CD4-positive, CD25-positive, alpha-beta regulatory T cell (primary cell): ENCODE measurements around the gene TMEM205. TPM values are rescaled to one million over a fixed set of nuclear protein-coding genes. Genes with fewer than 3 reads are reported as not detected.
"Not testable (repeated sequence)": the region's sequence is repeated elsewhere in the genome, so short reads cannot be mapped to it uniquely, and the experiment has no call there.

Experiments used
- ATAC-seq, 2 donors: fragments of 150-1000 bp; cut with Tn5 transposase; one replicate each; pipeline ENCODE4 v1.10.0; 2021; ENCODE audit warnings: low read depth in 2 of 2, moderate number of reproducible peaks in 2 of 2, moderate library complexity in 1 of 2
- DNase-seq, 3 donors: peaks; one replicate each; pipeline versions ENCODE4 v3.0.0 to v3.0.0-alpha.2; 2012 to 2022; ENCODE audit warnings: mixed read lengths in 1 of 3
- H3K27ac ChIP-seq: one replicate; pipeline ENCODE4 v1.7.0; 2013; ENCODE audit warnings: mild to moderate bottlenecking, low read length; ENCODE audit not compliant: insufficient read depth, poor library complexity, severe bottlenecking
- H3K27me3 ChIP-seq: one replicate; pipeline ENCODE4 v1.7.0; 2013; ENCODE audit warnings: low read length; ENCODE audit not compliant: control insufficient read depth, insufficient read depth
- H3K36me3 ChIP-seq: one replicate; pipeline ENCODE4 v1.7.0; 2013; ENCODE audit warnings: mild to moderate bottlenecking, low read length, moderate library complexity; ENCODE audit not compliant: control insufficient read depth, insufficient read depth
- H3K4me1 ChIP-seq: 2 replicates; pipeline ENCODE4 v1.7.0; 2013; ENCODE audit warnings: mild to moderate bottlenecking, low read length; ENCODE audit not compliant: insufficient read depth, control insufficient read depth, poor library complexity, severe bottlenecking
- H3K4me3 ChIP-seq: one replicate; pipeline ENCODE4 v1.7.0; 2013; ENCODE audit warnings: low read depth, mild to moderate bottlenecking, low read length, moderate library complexity
- H3K9me3 ChIP-seq, 2 experiments: 1 replicate in 1 of 2; 2 replicates in 1 of 2; pipeline ENCODE4 v1.7.0; 2013; ENCODE audit warnings: low read length in 2 of 2, mild to moderate bottlenecking in 1 of 2, moderate library complexity in 1 of 2; ENCODE audit not compliant: control insufficient read depth in 2 of 2
- H3K27ac Mint-ChIP-seq, 3 donors: one replicate each; pipeline ENCODE4 v1.8.0; 2020 to 2022; ENCODE audit warnings: mild to moderate bottlenecking in 3 of 3, mixed read lengths in 3 of 3, moderate library complexity in 2 of 3
- H3K27me3 Mint-ChIP-seq: one replicate; pipeline ENCODE4 v1.8.0; 2022; ENCODE audit warnings: mild to moderate bottlenecking, mixed read lengths
- H3K36me3 Mint-ChIP-seq: one replicate; pipeline ENCODE4 v1.8.0; 2020; ENCODE audit warnings: mixed read lengths
- H3K4me1 Mint-ChIP-seq, 4 donors: one replicate each; pipeline ENCODE4 v1.8.0; 2020 to 2022; ENCODE audit warnings: mixed read lengths in 4 of 4, mild to moderate bottlenecking in 1 of 4
- H3K4me3 Mint-ChIP-seq, 4 donors: one replicate each; pipeline ENCODE4 v1.8.0; 2020 to 2022; ENCODE audit warnings: mild to moderate bottlenecking in 4 of 4, mixed read lengths in 4 of 4, moderate library complexity in 3 of 4
- H3K9me3 Mint-ChIP-seq, 7 donors: one replicate each; pipeline ENCODE4 v1.8.0; 2020 to 2022; ENCODE audit warnings: mixed read lengths in 7 of 7, mild to moderate bottlenecking in 3 of 7, moderate library complexity in 2 of 7
- polyA plus RNA-seq, 4 donors: library from polyadenylated mRNA; unstranded; fragments of 300-500 nt; fragmentation: Illumina TruSeq; gene quantifications; one replicate each; pipeline ENCODE4 v1.2.3, GENCODE V29; 2021
- total RNA-seq: library from RNA; stranded (reverse); gene quantifications from one replicate; pipeline ENCODE4 v1.2.3, GENCODE V29; 2022

The TMEM205 gene
- total and polyA plus RNA-seq, 5 donors from 2014 or later = 24.0 to 88.3 (median 72.1) TPM

DNA sequence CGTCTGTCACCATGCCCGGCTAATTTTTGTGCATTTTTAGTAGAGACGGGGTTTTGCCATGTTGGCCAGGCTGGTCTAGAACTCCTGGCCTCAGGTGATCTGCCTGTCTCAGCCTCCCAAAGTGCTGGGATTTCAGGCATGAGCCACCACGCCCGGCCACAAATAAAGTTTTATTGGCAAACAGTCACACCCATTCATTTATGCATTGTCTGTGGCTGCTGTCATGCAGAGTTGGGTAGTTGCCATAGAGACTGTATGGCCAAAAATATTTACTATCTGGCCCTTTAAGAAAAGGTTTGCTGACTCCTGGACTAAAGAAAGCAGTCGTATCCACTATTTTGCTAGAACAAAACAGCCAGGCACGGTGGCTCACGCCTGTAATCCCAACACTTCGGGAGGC lies 12.2 kb downstream of the TMEM205 start:
- not testable (repeated sequence) for ATAC-seq, DNase-seq, H3K4me3 ChIP-seq, H3K27ac Mint-ChIP-seq, H3K27ac ChIP-seq, H3K27me3 ChIP-seq, H3K27me3 Mint-ChIP-seq, H3K9me3 ChIP-seq, H3K9me3 Mint-ChIP-seq
- Histone ChIP-seq H3K4me1 (peaks cover 19% of the 10 kb centered on the region), H3K36me3 (peaks cover 41% of the 10 kb centered on the region)
- peak overlapping the region in 2 of 4 donors; percentile 32 to 65 for H3K4me3 Mint-ChIP-seq
- peaks cover 0 to 24% (median 13%) of the 10 kb centered on the region in 4 donors for H3K4me1 Mint-ChIP-seq
- peaks cover 36% of the 10 kb centered on the region for H3K36me3 Mint-ChIP-seq

DNA sequence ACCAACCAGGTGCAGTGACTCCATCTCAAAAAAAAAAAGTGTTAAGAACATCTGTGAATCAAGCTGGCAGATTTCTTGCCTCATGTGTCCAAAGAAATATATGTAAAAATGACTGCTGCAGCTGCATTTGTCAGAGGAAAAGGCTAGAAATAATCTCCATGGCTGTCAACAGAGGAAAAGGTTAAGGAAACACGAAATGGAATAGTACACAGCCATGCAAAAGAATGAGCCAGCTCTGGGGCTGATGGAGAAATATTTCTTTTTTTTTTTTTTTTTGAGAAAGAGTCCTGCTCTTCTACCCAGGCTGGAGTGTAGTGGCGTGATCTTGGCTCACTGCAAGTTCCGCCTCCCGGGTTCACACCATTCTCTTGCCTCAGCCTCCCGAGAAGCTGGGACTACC lies 13.2 kb downstream of the TMEM205 start:
- H3K4me1 ChIP-seq = peaks cover 9% of the 10 kb centered on the region
- H3K36me3 ChIP-seq = peaks cover 42% of the 10 kb centered on the region
- no peak overlapping the region for H3K27ac ChIP-seq
- no peaks in the 10 kb centered on the region for H3K27me3 ChIP-seq
- Mint-ChIP-seq H3K9me3 (no peaks in the 10 kb centered on the region), H3K27ac (no peak overlapping the region), H3K36me3 (peaks cover 36% of the 10 kb centered on the region), H3K4me3 (no peak overlapping the region), H3K27me3 (no peaks in the 10 kb centered on the region), H3K4me1 (peaks cover 0 to 14% (median 7%) of the 10 kb centered on the region in 4 donors)
- DNase-seq (no peak), ATAC-seq (no peak)
- no peaks in the 10 kb centered on the region for H3K9me3 ChIP-seq
- no peak overlapping the region for H3K4me3 ChIP-seq

DNA sequence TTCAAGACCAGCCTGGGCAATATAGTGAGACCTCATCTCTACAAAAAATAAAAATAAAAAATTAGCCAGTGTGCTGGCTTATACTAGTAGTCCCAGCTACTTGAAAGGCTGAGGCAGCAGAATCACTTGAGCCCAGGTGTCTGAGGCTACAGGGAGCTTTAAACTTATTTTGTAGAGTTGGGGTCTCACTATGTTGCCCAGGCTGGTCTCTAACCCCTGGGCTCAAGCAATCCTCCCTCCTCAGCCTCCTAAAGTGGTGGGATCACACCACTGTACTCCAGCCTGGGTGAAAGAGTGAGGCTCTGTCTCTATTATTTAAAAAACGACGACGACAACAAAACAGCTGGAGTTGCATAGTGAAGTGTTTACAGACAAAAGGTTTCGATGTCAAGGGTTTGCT lies 14.6 kb downstream of the TMEM205 start:
- H3K9me3 Mint-ChIP-seq = no peaks in the 10 kb centered on the region
- no peak for ATAC-seq
- peaks cover 0 to 2% (median 0%) of the 10 kb centered on the region in 4 donors for H3K4me1 Mint-ChIP-seq
- H3K36me3 Mint-ChIP-seq = peaks cover 36% of the 10 kb centered on the region
- Histone ChIP-seq H3K27me3 (no peaks in the 10 kb centered on the region), H3K4me1 (no peaks in the 10 kb centered on the region), H3K27ac (no peak overlapping the region), H3K4me3 (no peak overlapping the region), H3K9me3 (no peaks in the 10 kb centered on the region), H3K36me3 (peaks cover 46% of the 10 kb centered on the region)
- no peaks in the 10 kb centered on the region for H3K27me3 Mint-ChIP-seq
- no peak for DNase-seq
- H3K4me3 Mint-ChIP-seq = no peak overlapping the region
- H3K27ac Mint-ChIP-seq = no peak overlapping the region

DNA sequence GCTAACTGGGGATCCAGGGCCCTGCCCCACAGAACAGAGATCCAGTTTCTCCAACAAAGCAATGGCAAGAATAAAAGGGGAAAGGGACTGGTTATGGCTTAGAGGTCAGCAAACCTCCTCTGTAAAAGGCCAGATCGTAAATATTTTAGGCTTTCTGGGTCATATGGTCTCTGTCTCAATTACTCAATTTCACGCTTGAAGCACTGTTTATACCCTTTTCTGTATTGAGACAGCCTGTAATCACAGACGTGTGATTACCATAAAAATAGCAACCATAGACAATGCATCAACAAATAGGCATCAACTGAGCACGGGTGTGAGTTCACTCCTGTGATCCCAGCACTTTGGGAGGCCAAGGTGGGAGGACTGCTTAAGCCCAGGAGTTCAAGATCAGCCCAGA lies 15.9 kb downstream of the TMEM205 start:
- Histone ChIP-seq H3K9me3 (no peaks in the 10 kb centered on the region), H3K4me3 (no peak overlapping the region), H3K27me3 (no peaks in the 10 kb centered on the region), H3K36me3 (peaks cover 33% of the 10 kb centered on the region), H3K4me1 (no peaks in the 10 kb centered on the region), H3K27ac (no peak overlapping the region)
- DNase-seq (no peak), ATAC-seq (no peak)
- H3K36me3 Mint-ChIP-seq = peaks cover 24% of the 10 kb centered on the region
- H3K27ac Mint-ChIP-seq = no peak overlapping the region
- no peaks in the 10 kb centered on the region for H3K4me1 Mint-ChIP-seq
- H3K9me3 Mint-ChIP-seq = no peaks in the 10 kb centered on the region
- H3K4me3 Mint-ChIP-seq = no peak overlapping the region
- H3K27me3 Mint-ChIP-seq = no peaks in the 10 kb centered on the region

DNA sequence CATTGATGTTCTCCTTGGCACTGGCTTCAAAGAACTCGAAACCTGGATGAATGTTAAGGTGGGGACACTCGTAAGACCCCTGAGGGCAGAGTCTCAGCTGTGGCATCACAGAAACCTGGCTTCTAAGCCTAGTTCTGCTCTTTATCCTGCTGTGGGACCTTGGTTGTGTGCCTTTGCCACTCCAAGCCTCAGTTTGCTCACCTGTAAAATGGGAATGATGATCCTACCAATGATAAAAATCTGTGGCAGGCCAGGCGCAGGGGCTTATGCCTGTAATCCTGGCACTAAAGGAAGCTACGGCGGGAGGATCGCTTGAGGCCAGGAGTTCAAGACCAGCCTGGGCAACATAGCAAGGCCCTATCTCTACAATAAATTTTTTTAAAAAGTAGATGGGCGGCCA lies 20.5 kb downstream of the TMEM205 start:
- H3K9me3 Mint-ChIP-seq = no peaks in the 10 kb centered on the region
- no peak overlapping the region for H3K27ac Mint-ChIP-seq
- H3K4me1 Mint-ChIP-seq = peaks cover 0 to 25% (median 15%) of the 10 kb centered on the region in 4 donors
- H3K36me3 Mint-ChIP-seq = peaks cover 16% of the 10 kb centered on the region
- H3K9me3 ChIP-seq = no peaks in the 10 kb centered on the region
- H3K27me3 Mint-ChIP-seq = no peaks in the 10 kb centered on the region
- H3K27ac ChIP-seq = no peak overlapping the region
- peaks cover 17% of the 10 kb centered on the region for H3K36me3 ChIP-seq
- H3K4me1 ChIP-seq = peaks cover 11% of the 10 kb centered on the region
- H3K27me3 ChIP-seq = no peaks in the 10 kb centered on the region
- ATAC-seq (no peak), DNase-seq (no peak)
- H3K4me3 ChIP-seq = no peak overlapping the region
- H3K4me3 Mint-ChIP-seq = no peak overlapping the region

DNA sequence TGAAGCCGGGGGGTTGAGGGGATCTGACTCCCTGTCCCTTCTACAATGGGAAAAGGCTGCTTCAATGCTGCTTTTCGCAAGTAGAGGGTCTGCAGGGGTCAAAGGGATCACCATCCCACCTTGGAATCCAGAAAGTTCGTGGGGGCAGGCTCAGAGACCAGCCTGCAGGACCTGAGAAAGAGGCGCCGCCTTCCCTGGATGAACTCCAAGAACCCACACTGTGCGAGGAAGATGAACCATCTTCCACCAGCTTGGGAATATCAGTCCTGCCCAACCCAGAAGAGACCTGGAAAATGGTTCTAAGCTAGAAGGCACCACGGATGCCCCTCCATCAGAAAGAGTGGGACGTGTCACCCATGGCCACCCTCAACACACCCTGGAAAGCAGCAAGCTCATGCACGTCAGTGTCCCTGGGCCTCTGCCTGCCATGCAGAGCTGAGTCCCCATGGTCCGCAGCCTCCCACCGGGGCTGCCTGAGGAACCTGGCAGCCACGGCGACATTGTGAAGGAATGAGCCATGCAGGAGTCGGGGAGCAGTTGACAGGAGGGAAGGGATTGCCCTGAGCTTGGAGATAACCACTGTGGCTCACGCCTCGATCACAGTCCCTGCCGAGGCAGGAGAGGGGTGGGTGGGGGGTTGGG lies 21.2 kb downstream of the TMEM205 start:
- Histone ChIP-seq H3K27ac (no peak overlapping the region), H3K27me3 (no peaks in the 10 kb centered on the region), H3K4me1 (peaks cover 11% of the 10 kb centered on the region), H3K9me3 (no peaks in the 10 kb centered on the region), H3K4me3 (no peak overlapping the region), H3K36me3 (peaks cover 13% of the 10 kb centered on the region)
- Mint-ChIP-seq H3K27me3 (no peaks in the 10 kb centered on the region), H3K4me1 (peaks cover 0 to 25% (median 15%) of the 10 kb centered on the region in 4 donors), H3K27ac (peak overlapping the region; percentile 82 to 90 (median 88)), H3K4me3 (peak overlapping the region in 1 of 4 donors; percentile 9), H3K36me3 (peaks cover 12% of the 10 kb centered on the region), H3K9me3 (no peaks in the 10 kb centered on the region)
- DNase-seq (no peak), ATAC-seq (no peak)

DNA sequence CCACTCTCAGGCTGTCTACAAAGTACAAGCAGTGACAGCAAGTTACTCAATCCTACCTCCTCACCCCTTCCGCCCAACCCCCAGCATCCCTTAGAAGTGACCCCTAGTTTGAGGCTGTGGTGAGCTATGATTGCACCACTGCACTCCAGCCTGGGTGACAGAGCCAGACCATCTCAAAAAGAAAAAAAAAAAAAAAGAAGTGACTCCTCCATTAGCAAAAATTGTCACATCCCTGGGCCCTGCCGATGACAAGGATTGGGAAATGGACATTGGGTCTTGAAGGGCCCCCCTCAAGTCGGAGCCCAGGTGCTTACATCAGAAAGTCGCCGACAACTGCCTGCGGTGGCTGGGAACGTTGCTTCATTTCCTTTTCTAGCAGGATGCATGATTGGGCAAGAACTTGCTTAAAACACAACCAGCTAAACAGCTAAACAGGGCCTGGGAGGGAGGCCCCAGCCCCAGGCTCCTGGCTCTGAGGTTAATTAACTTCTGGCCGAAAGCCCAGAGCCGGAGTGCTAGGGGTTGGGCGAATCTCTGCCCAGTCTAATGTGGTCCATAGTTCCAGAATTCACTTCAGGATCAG lies 21.9 kb downstream of the TMEM205 start:
- H3K4me3 ChIP-seq = no peak overlapping the region
- H3K27me3 ChIP-seq = no peaks in the 10 kb centered on the region
- peak overlapping the region; percentile 82 to 90 (median 88) for H3K27ac Mint-ChIP-seq
- H3K36me3 Mint-ChIP-seq = peaks cover 11% of the 10 kb centered on the region
- H3K4me1 ChIP-seq = peaks cover 11% of the 10 kb centered on the region
- H3K9me3 Mint-ChIP-seq = no peaks in the 10 kb centered on the region
- H3K27ac ChIP-seq = no peak overlapping the region
- DNase-seq = peak in 2 of 3 donors; percentile 24 to 76
- H3K4me1 Mint-ChIP-seq = peaks cover 0 to 25% (median 15%) of the 10 kb centered on the region in 4 donors
- H3K36me3 ChIP-seq = peaks cover 12% of the 10 kb centered on the region
- H3K27me3 Mint-ChIP-seq = no peaks in the 10 kb centered on the region
- H3K4me3 Mint-ChIP-seq = peak overlapping the region in 2 of 4 donors; percentile 41 to 53
- no peaks in the 10 kb centered on the region for H3K9me3 ChIP-seq
- peak; percentile 47 to 62 for ATAC-seq
